Measurements from ENCODE around the gene ABI2.

The ABI2 gene

DNA sequence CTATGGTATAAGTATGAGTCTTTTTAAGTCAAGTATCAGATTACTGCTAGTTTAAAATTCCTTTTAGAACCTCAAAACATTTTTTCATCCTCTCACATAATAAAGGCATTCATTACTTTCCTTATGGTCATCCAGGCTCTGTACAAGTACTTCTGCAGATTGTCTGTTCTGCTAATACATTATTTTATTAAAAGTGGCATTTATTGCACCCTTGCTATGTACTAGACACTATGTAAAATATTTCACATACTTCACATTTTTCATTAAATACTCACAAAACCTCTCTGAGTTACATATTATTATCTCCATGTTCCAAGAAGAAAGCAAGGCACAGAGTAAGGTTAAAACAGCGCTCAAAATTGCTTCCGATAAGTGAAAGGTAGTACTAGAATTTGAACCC, 122.8 kb downstream of the ABI2 start:
- Histone ChIP-seq H3K9ac (ENCODE audit: low read length) (no peak overlapping the region), H3K36me3 (replicated peaks; ENCODE audit: insufficient read depth, low read length) (no peaks in the 10 kb centered on the region), H3K4me1 (ENCODE audit: low read length) (peaks cover 9% of the 10 kb centered on the region), H3F3A (ENCODE audit: insufficient read depth, low read length) (peaks cover 5% of the 10 kb centered on the region; the same call in 1 of the 2 replicates), H3K79me2 (ENCODE audit: low read length) (no peaks in the 10 kb centered on the region), H3K4me2 (ENCODE audit: low read depth, low read length) (no peak overlapping the region), H4K20me1 (ENCODE audit: insufficient read depth, low read length) (no peaks in the 10 kb centered on the region), H3K9me2 (replicated peaks; ENCODE audit: insufficient read depth, low read length) (no peaks in the 10 kb centered on the region), H3K27me3 (replicated peaks; ENCODE audit: insufficient read depth, low read length) (no peaks in the 10 kb centered on the region), H2AFZ (ENCODE audit: low read length) (no peak overlapping the region), H3K4me3 (ENCODE audit: low read length) (no peak overlapping the region), H3K9me3 (replicated peaks; ENCODE audit: insufficient read depth, low read length) (no peaks in the 10 kb centered on the region), H3K27ac (ENCODE audit: low read length) (no peak overlapping the region)
- TF ChIP-seq, protein P1, sequence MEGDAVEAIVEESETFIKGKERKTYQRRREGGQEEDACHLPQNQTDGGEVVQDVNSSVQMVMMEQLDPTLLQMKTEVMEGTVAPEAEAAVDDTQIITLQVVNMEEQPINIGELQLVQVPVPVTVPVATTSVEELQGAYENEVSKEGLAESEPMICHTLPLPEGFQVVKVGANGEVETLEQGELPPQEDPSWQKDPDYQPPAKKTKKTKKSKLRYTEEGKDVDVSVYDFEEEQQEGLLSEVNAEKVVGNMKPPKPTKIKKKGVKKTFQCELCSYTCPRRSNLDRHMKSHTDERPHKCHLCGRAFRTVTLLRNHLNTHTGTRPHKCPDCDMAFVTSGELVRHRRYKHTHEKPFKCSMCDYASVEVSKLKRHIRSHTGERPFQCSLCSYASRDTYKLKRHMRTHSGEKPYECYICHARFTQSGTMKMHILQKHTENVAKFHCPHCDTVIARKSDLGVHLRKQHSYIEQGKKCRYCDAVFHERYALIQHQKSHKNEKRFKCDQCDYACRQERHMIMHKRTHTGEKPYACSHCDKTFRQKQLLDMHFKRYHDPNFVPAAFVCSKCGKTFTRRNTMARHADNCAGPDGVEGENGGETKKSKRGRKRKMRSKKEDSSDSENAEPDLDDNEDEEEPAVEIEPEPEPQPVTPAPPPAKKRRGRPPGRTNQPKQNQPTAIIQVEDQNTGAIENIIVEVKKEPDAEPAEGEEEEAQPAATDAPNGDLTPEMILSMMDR (IDR thresholded peaks at IDR 0.05; ENCODE audit: low read length): no peak
- TF ChIP-seq EZH2 (optimal IDR thresholded peaks at IDR 0.05; ENCODE audit: low read depth, low read length) (no peak), EZH2phosphoT487 (IDR thresholded peaks at IDR 0.05; ENCODE audit: low read length) (no peak)
- DNase-seq: no peak

DNA sequence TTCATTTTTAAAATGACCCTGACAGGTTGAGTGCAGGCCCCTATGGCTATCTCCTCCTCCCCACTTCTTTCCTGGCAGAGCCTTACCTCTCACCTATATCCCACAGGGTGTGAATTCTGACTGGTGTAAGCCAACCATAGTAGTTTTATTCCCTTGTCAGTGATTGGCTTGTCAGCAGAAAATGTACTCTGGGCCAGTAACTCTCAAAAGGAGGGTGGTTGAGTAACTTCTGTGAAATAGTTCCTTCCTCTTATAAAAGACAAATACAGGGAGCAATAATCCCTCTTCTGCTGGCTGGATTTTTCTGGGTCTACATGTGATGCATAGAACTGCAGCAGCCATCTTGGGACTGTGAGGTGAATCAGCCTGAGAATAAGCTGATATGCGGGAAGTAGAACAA, 123.5 kb downstream of the ABI2 start:
- H3K79me2 ChIP-seq (ENCODE audit: low read length): no peaks in the 10 kb centered on the region
- H3K9ac ChIP-seq (ENCODE audit: low read length): no peak overlapping the region
- no peak overlapping the region for H3K4me3 ChIP-seq (ENCODE audit: low read length)
- H3K4me2 ChIP-seq (ENCODE audit: low read depth, low read length): no peak overlapping the region
- H3F3A ChIP-seq (ENCODE audit: insufficient read depth, low read length): no peaks in the 10 kb centered on the region
- no peaks in the 10 kb centered on the region for H4K20me1 ChIP-seq (ENCODE audit: insufficient read depth, low read length)
- no peak for TF ChIP-seq EZH2 (optimal IDR thresholded peaks at IDR 0.05; ENCODE audit: low read depth, low read length)
- TF ChIP-seq, protein P1 (IDR thresholded peaks at IDR 0.05; ENCODE audit: low read length): no peak
- TF ChIP-seq EZH2phosphoT487 (IDR thresholded peaks at IDR 0.05; ENCODE audit: low read length): no peak
- no peaks in the 10 kb centered on the region for H3K27me3 ChIP-seq (replicated peaks; ENCODE audit: insufficient read depth, low read length)
- no peaks in the 10 kb centered on the region for H3K36me3 ChIP-seq (replicated peaks; ENCODE audit: insufficient read depth, low read length)
- no peak overlapping the region for H2AFZ ChIP-seq (ENCODE audit: low read length)
- H3K27ac ChIP-seq (ENCODE audit: low read length): no peak overlapping the region
- no peaks in the 10 kb centered on the region for H3K9me3 ChIP-seq (replicated peaks; ENCODE audit: insufficient read depth, low read length)
- no peak for DNase-seq
- peaks cover 2% of the 10 kb centered on the region for H3K4me1 ChIP-seq (ENCODE audit: low read length)
- H3K9me2 ChIP-seq (replicated peaks; ENCODE audit: insufficient read depth, low read length): no peaks in the 10 kb centered on the region

DNA sequence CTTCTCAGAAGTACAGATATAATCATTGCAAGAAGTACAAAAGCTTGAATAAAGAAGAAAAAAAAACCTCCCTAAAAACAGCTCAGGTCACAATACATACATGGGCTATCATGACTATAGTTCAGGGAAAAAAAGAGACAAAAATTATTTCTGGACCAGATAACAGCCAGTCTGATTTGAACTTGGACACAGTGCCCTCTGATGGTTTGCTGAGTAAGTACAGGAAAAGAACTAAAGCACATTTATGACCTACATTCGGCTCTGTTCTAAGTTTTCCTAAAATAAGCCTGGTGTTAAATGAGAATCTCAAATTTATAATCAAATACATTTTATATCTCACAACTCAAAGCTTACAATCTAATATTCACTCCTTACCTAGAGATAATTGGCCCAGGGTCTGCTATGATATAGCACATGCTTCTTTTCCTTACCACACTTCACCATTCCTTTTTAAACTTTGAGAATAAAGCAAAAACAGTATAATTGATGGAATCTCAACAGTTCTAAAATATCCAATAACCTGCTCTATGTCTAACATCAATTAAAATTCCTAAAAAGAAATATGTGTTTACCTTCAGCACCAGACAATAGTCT, 125.8 kb downstream of the ABI2 start:
- Histone ChIP-seq H3K4me3 (ENCODE audit: low read length) (no peak overlapping the region), H3K36me3 (replicated peaks; ENCODE audit: insufficient read depth, low read length) (no peaks in the 10 kb centered on the region), H3F3A (ENCODE audit: insufficient read depth, low read length) (no peaks in the 10 kb centered on the region), H3K79me2 (ENCODE audit: low read length) (no peaks in the 10 kb centered on the region), H4K20me1 (ENCODE audit: insufficient read depth, low read length) (no peaks in the 10 kb centered on the region), H3K9me3 (replicated peaks; ENCODE audit: insufficient read depth, low read length) (no peaks in the 10 kb centered on the region), H3K4me2 (ENCODE audit: low read depth, low read length) (no peak overlapping the region), H3K9ac (ENCODE audit: low read length) (no peak overlapping the region), H3K27ac (ENCODE audit: low read length) (no peak overlapping the region), H3K9me2 (replicated peaks; ENCODE audit: insufficient read depth, low read length) (no peaks in the 10 kb centered on the region), H3K27me3 (replicated peaks; ENCODE audit: insufficient read depth, low read length) (no peaks in the 10 kb centered on the region), H2AFZ (ENCODE audit: low read length) (no peak overlapping the region), H3K4me1 (ENCODE audit: low read length) (no peaks in the 10 kb centered on the region)
- TF ChIP-seq, protein P1 (IDR thresholded peaks at IDR 0.05; ENCODE audit: low read length): peak; percentile 79
- TF ChIP-seq EZH2phosphoT487 (IDR thresholded peaks at IDR 0.05; ENCODE audit: low read length): no peak
- DNase-seq: peak; percentile 49

All from MM.1S (cell line).